Stimulated activated CD8-positive, alpha-beta memory T cell treated with anti-CD3 and anti-CD28 coated beads, Interleukin-4, amount 100 ng/mL, for 48 hours (primary cell): Measurements from ENCODE around the gene DNHD1.

Experiments
- DNase-seq: peaks from one replicate; pipeline ENCODE4 v3.0.0-alpha.2; 2020

DNHD1 gene

GRCh38 chr11:6531267-6531752 lies 34.2 kb downstream of the DNHD1 start:
- no peak for DNase-seq

- no peak for DNase-seq
Measured at GRCh38 chr11:6538456-6538855, 41.4 kb downstream of the DNHD1 start.

GRCh38 chr11:6538945-6539344 lies 41.9 kb downstream of the DNHD1 start:
- no peak for DNase-seq

GRCh38 chr11:6539748-6540268 lies 42.7 kb downstream of the DNHD1 start:
- DNase-seq = no peak

GRCh38 chr11:6541356-6541755 lies 44.3 kb downstream of the DNHD1 start:
- no peak for DNase-seq

- DNase-seq = no peak
Measured at GRCh38 chr11:6542727-6543126, 45.6 kb downstream of the DNHD1 start.

GRCh38 chr11:6544921-6545850 lies 48.1 kb downstream of the DNHD1 start:
- no peak for DNase-seq

GRCh38 chr11:6545917-6546605 lies 49.0 kb downstream of the DNHD1 start:
- no peak for DNase-seq

GRCh38 chr11:6546735-6547134 lies 49.7 kb downstream of the DNHD1 start:
- DNase-seq = no peak

GRCh38 chr11:6547177-6547576 lies 50.1 kb downstream of the DNHD1 start:
- no peak for DNase-seq

GRCh38 chr11:6548121-6548520 lies 51.0 kb downstream of the DNHD1 start:
- no peak for DNase-seq

GRCh38 chr11:6548641-6549040 lies 51.6 kb downstream of the DNHD1 start:
- DNase-seq = no peak

GRCh38 chr11:6553634-6554033 lies 56.6 kb downstream of the DNHD1 start:
- DNase-seq = no peak

GRCh38 chr11:6554828-6555706 lies 58.0 kb downstream of the DNHD1 start:
- DNase-seq = no peak

GRCh38 chr11:6556139-6556949 lies 59.3 kb downstream of the DNHD1 start:
- DNase-seq = no peak

- DNase-seq = no peak
Measured at GRCh38 chr11:6557063-6557462, 60.0 kb downstream of the DNHD1 start.

- DNase-seq = no peak
Measured at GRCh38 chr11:6557761-6558674, 60.9 kb downstream of the DNHD1 start.

- DNase-seq = no peak
Measured at GRCh38 chr11:6559369-6559768, 62.3 kb downstream of the DNHD1 start.

- no peak for DNase-seq
Measured at GRCh38 chr11:6561288-6561687, 64.2 kb downstream of the DNHD1 start.

- DNase-seq = no peak
Measured at GRCh38 chr11:6563121-6563619, 66.1 kb downstream of the DNHD1 start.

GRCh38 chr11:6563667-6564066 lies 66.6 kb downstream of the DNHD1 start:
- no peak for DNase-seq
